ENCODE results near the gene ZNF30.
A peak's percentile ranks its signal among the peaks of the same experiment; 100 is the strongest.

The ZNF30 gene

GRCh38 chr19:34926685-34927375, at the start of gene ZNF30:
TSS of gene ZNF30 (plus strand) at chr19:34926903. CDS start at chr19:34929948, 3,045 bp downstream.
- DNase-seq (ENCODE audit: low spot score), result peak; percentile 96
- no peak for TF ChIP-seq CTCF (IDR thresholded peaks at IDR 0.05; ENCODE audit: extremely low read depth, missing control alignments)

DNA sequence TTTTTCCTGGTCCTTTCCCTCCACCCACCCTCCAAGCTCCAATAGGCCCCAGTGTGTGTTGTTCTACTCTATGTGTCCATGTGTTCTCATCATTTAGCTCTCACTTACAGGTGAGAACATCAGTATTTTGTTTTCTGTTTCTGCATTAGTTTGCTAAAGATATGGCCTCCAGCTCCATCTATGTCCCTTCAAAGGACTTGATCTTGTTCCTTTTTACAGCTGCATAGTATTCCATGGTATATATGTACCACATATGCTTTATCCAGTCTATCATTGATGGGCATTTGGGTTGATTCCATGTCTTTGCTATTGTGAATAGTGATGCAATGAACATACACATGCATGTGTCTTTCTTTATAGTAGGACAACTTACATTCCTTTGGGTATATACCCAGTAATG, 47.1 kb upstream of the ZNF30 start:
- DNase-seq (ENCODE audit: low spot score), result no peak
- no peak for TF ChIP-seq CTCF (IDR thresholded peaks at IDR 0.05; ENCODE audit: extremely low read depth, missing control alignments)

DNA sequence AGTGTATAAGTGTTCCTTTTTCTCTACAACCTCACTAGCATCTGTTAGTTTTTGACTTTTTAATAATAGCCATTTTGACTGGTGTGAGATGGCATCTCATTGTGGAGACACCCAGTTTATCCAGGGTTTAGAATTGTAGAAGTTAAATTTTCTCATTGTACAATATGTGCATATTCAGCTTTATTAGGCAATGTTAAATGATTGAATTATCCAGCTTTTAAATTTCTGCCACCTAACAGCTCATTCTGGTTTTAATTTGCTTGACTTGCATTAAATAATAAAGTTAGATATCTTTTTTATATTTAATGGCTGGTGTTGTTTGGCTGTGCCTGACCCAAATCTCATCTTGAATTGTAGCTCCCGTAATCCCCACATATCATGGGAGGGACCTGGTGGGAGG, 46.7 kb upstream of the ZNF30 start:
- no peak for DNase-seq (ENCODE audit: low spot score)
- no peak for TF ChIP-seq CTCF (IDR thresholded peaks at IDR 0.05; ENCODE audit: extremely low read depth, missing control alignments)

DNA sequence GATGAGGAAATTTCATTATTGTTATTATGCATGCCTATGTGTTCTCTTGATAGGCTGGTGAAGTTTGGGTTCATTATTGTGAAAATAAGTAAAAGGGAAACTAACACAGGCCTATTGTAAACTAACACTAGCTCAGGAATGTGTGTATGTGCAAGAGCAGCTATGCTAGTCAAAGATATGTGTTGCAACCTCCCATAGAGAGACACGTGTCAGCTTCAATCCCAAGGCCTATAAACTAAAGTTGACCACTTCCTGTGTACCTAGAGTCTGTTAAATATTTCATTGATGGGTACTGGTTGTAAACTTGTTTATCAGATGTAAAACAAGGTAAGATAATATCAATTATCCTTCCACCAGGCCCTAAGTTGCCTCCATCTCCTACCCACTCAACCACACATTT, 44.7 kb upstream of the ZNF30 start:
- no peak for TF ChIP-seq CTCF (IDR thresholded peaks at IDR 0.05; ENCODE audit: extremely low read depth, missing control alignments)

GRCh38 chr19:34888091-34888490, 38.6 kb upstream of the ZNF30 start:
- DNase-seq (ENCODE audit: low spot score), result no peak
- TF ChIP-seq CTCF (IDR thresholded peaks at IDR 0.05; ENCODE audit: extremely low read depth, missing control alignments), result no peak

More for the DNA sequence above, 44.7 kb upstream of the ZNF30 start:
- DNase-seq (ENCODE audit: low spot score), result no peak

DNA sequence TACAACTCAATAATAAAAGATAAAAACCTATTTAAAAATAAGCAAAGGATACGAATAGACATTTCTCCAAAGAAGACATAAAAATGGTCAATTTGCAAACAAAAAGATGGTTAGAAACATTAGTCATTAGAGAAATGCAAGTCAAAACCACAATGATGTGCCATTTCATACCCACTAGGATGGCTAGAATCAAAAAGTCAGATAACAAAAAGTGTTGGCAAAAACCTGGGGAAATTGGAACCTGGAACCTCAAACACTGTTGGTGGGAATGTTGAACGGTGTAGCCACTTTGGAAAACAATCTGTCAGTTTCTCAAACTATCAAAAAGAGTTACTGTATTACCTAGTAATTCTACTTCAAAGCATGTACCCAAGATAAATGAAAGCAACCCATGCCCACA, 26.5 kb upstream of the ZNF30 start:
- no peak for TF ChIP-seq CTCF (IDR thresholded peaks at IDR 0.05; ENCODE audit: extremely low read depth, missing control alignments)
- DNase-seq (ENCODE audit: low spot score), result no peak

- TF ChIP-seq CTCF (IDR thresholded peaks at IDR 0.05; ENCODE audit: extremely low read depth, missing control alignments), result no peak
- no peak for DNase-seq (ENCODE audit: low spot score)
Measured at GRCh38 chr19:34904664-34905527, 21.8 kb upstream of the ZNF30 start.
